GM23338 (cell line): ENCODE data around the gene MYDGF. TPM values are rescaled to one million over a fixed set of nuclear protein-coding genes. Genes with fewer than 3 reads are reported as not detected.

Experiments used
- ATAC-seq: fragments of 200-7000 bp; cut with Tn5 transposase; 3 replicates; pipeline ENCODE4 v1.9.1; 2020
- DNase-seq: peaks from one replicate; pipeline ENCODE4 v3.0.0-alpha.2; 2015; ENCODE audit warnings: low spot score
- H2AFZ ChIP-seq: fragments of 200-600 bp; sonication (generic); 2 replicates; pipeline ENCODE4 v1.8.0; 2016; ENCODE audit warnings: antibody characterized with exemption, mild to moderate bottlenecking, moderate library complexity
- H3F3A ChIP-seq: fragments of 200-600 bp; sonication (generic); replicated peaks from 2 replicates; pipeline ENCODE4 v1.8.0; 2017; ENCODE audit warnings: antibody characterized with exemption, mixed run types, low read depth
- H3K27ac ChIP-seq: fragments of 200-600 bp; sonication (generic); 2 replicates; pipeline ENCODE4 v1.6.1; 2016; ENCODE audit warnings: low read depth
- H3K27me3 ChIP-seq: fragments of 200-600 bp; sonication (generic); 2 replicates; pipeline ENCODE4 v1.8.0; 2016; ENCODE audit warnings: mild to moderate bottlenecking, mixed run types, moderate library complexity; ENCODE audit not compliant: insufficient read depth
- H3K36me3 ChIP-seq: fragments of 200-600 bp; sonication (generic); 2 replicates; pipeline ENCODE4 v1.8.0; 2016; ENCODE audit warnings: mild to moderate bottlenecking; ENCODE audit not compliant: insufficient read depth
- H3K4me1 ChIP-seq: fragments of 200-600 bp; sonication (generic); 2 replicates; pipeline ENCODE4 v1.8.0; 2016; ENCODE audit warnings: mild to moderate bottlenecking, moderate library complexity; ENCODE audit not compliant: insufficient read depth
- H3K4me2 ChIP-seq: fragments of 200-600 bp; sonication (generic); 2 replicates; pipeline ENCODE4 v1.7.1; 2017; ENCODE audit warnings: mixed run types
- H3K4me3 ChIP-seq: fragments of 200-600 bp; sonication (generic); 2 replicates; pipeline ENCODE4 v1.6.1; 2016; ENCODE audit warnings: mixed run types
- H3K79me2 ChIP-seq: fragments of 200-600 bp; sonication (generic); replicated peaks from 2 replicates; pipeline ENCODE4 v1.8.0; 2017; ENCODE audit warnings: mild to moderate bottlenecking; ENCODE audit not compliant: insufficient read depth
- H3K9me2 ChIP-seq: fragments of 200-600 bp; sonication (generic); 2 replicates; pipeline ENCODE4 v1.8.0; 2017; ENCODE audit not compliant: insufficient read depth
- H4K20me1 ChIP-seq: fragments of 200-600 bp; sonication (generic); replicated peaks from 2 replicates; pipeline ENCODE4 v1.8.0; 2017; ENCODE audit warnings: mild to moderate bottlenecking; ENCODE audit not compliant: insufficient read depth
- H3K27ac Mint-ChIP-seq: 2 replicates; pipeline ENCODE4 v1.8.0; 2020; ENCODE audit warnings: inconsistent platforms, mild to moderate bottlenecking, moderate library complexity, mixed read lengths
- H3K27me3 Mint-ChIP-seq: 3 replicates; pipeline ENCODE4 v1.8.0; 2022; ENCODE audit warnings: low read depth, mild to moderate bottlenecking, moderate library complexity, mixed read lengths, inconsistent platforms; ENCODE audit not compliant: insufficient read depth, poor library complexity
- H3K36me3 Mint-ChIP-seq: 3 replicates; pipeline ENCODE4 v1.8.0; 2021; ENCODE audit warnings: low read depth, mild to moderate bottlenecking, inconsistent platforms, moderate library complexity, mixed read lengths
- H3K4me1 Mint-ChIP-seq: 3 replicates; pipeline ENCODE4 v1.8.0; 2020; ENCODE audit warnings: mild to moderate bottlenecking, inconsistent platforms, mixed read lengths
- H3K4me3 Mint-ChIP-seq: 3 replicates; pipeline ENCODE4 v1.8.0; 2021; ENCODE audit warnings: moderate library complexity, mild to moderate bottlenecking, inconsistent platforms, mixed read lengths
- H3K9me3 Mint-ChIP-seq: 3 replicates; pipeline ENCODE4 v1.8.0; 2020; ENCODE audit warnings: moderate library complexity, mild to moderate bottlenecking, inconsistent platforms, mixed read lengths
- EZH2 ChIP-seq: fragments of 200-600 bp; sonication (generic); IDR thresholded peaks from one replicate; pipeline ENCODE4 v1.8.0; 2017; ENCODE audit warnings: antibody characterized with exemption, mild to moderate bottlenecking, low read depth; ENCODE audit not compliant: unreplicated experiment
- EZH2phosphoT487 ChIP-seq: fragments of 200-600 bp; sonication (generic); IDR thresholded peaks from one replicate; pipeline ENCODE4 v1.8.1; 2018; ENCODE audit warnings: antibody characterized with exemption; ENCODE audit not compliant: unreplicated experiment
- JUNB ChIP-seq: IDR thresholded peaks from one replicate; pipeline ENCODE4 v1.6.1; 2016; ENCODE audit warnings: antibody characterized with exemption; ENCODE audit not compliant: unreplicated experiment
- NANOG ChIP-seq: IDR thresholded peaks from 2 replicates; pipeline ENCODE4 v1.6.1; 2016; ENCODE audit warnings: antibody characterized with exemption, borderline replicate concordance
- ZNF114 ChIP-seq: fragments of 250-450 bp; sonication (Bioruptor Pico); IDR thresholded peaks from 2 replicates; pipeline ENCODE4 v1.5.0; 2020; ENCODE audit warnings: mild to moderate bottlenecking, moderate library complexity
- polyA plus RNA-seq: library from polyadenylated mRNA; unstranded; fragments of >200 nt; fragmentation: Nextera tagmentation; extraction: Ambion mirVana; gene quantifications from 2 replicates; pipeline ENCODE4 v1.2.1, GENCODE V29; 2016
- total RNA-seq: library from RNA; depleted of rRNA; stranded (reverse); fragments of >200 nt; shearing (Covaris generic); gene quantifications from 2 replicates; pipeline ENCODE4 v1.2.3, GENCODE V29; 2014
- TF ChIP-seq, protein P1 (sequence below): IDR thresholded peaks from 2 replicates; pipeline ENCODE4 v1.6.1; 2016; ENCODE audit warnings: antibody characterized with exemption
- TF ChIP-seq, protein P2 (sequence below): fragments of 250-450 bp; sonication (Bioruptor Pico); IDR thresholded peaks from 2 replicates; pipeline ENCODE4 v1.5.0; 2020; ENCODE audit warnings: mild to moderate bottlenecking, moderate library complexity
- TF ChIP-seq, protein P3 (sequence below): IDR thresholded peaks from one replicate; pipeline ENCODE4 v1.6.1; 2018; ENCODE audit warnings: antibody characterized with exemption; ENCODE audit not compliant: unreplicated experiment

Gene MYDGF
- total and polyA plus RNA-seq, 2 experiments from 2014 or later: 42.3 to 99.5 TPM

DNA sequence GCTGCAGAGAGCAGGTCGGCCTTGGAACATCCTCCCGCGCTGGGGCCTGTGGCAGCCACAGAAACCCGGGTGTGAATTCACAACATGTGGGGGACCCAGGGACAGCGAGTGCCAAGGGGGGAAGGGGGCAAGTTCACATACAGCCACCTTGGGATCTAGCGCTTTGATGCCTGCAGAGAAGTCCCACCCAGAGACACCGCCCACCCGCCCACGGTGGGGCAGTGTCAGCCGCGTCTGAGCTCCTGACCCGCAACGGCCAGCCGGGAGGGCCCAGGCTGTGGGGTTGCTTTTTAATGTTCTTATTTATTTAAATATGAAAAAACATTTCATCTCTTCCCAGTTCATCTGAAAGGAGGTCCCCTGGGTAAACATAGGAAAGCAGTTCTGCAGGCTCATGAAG is 12.9 kb downstream of the MYDGF start (continued):
- TF ChIP-seq, protein P1, sequence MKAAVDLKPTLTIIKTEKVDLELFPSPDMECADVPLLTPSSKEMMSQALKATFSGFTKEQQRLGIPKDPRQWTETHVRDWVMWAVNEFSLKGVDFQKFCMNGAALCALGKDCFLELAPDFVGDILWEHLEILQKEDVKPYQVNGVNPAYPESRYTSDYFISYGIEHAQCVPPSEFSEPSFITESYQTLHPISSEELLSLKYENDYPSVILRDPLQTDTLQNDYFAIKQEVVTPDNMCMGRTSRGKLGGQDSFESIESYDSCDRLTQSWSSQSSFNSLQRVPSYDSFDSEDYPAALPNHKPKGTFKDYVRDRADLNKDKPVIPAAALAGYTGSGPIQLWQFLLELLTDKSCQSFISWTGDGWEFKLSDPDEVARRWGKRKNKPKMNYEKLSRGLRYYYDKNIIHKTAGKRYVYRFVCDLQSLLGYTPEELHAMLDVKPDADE: no peak
- TF ChIP-seq ZNF114: no peak
- TF ChIP-seq, protein P2, sequence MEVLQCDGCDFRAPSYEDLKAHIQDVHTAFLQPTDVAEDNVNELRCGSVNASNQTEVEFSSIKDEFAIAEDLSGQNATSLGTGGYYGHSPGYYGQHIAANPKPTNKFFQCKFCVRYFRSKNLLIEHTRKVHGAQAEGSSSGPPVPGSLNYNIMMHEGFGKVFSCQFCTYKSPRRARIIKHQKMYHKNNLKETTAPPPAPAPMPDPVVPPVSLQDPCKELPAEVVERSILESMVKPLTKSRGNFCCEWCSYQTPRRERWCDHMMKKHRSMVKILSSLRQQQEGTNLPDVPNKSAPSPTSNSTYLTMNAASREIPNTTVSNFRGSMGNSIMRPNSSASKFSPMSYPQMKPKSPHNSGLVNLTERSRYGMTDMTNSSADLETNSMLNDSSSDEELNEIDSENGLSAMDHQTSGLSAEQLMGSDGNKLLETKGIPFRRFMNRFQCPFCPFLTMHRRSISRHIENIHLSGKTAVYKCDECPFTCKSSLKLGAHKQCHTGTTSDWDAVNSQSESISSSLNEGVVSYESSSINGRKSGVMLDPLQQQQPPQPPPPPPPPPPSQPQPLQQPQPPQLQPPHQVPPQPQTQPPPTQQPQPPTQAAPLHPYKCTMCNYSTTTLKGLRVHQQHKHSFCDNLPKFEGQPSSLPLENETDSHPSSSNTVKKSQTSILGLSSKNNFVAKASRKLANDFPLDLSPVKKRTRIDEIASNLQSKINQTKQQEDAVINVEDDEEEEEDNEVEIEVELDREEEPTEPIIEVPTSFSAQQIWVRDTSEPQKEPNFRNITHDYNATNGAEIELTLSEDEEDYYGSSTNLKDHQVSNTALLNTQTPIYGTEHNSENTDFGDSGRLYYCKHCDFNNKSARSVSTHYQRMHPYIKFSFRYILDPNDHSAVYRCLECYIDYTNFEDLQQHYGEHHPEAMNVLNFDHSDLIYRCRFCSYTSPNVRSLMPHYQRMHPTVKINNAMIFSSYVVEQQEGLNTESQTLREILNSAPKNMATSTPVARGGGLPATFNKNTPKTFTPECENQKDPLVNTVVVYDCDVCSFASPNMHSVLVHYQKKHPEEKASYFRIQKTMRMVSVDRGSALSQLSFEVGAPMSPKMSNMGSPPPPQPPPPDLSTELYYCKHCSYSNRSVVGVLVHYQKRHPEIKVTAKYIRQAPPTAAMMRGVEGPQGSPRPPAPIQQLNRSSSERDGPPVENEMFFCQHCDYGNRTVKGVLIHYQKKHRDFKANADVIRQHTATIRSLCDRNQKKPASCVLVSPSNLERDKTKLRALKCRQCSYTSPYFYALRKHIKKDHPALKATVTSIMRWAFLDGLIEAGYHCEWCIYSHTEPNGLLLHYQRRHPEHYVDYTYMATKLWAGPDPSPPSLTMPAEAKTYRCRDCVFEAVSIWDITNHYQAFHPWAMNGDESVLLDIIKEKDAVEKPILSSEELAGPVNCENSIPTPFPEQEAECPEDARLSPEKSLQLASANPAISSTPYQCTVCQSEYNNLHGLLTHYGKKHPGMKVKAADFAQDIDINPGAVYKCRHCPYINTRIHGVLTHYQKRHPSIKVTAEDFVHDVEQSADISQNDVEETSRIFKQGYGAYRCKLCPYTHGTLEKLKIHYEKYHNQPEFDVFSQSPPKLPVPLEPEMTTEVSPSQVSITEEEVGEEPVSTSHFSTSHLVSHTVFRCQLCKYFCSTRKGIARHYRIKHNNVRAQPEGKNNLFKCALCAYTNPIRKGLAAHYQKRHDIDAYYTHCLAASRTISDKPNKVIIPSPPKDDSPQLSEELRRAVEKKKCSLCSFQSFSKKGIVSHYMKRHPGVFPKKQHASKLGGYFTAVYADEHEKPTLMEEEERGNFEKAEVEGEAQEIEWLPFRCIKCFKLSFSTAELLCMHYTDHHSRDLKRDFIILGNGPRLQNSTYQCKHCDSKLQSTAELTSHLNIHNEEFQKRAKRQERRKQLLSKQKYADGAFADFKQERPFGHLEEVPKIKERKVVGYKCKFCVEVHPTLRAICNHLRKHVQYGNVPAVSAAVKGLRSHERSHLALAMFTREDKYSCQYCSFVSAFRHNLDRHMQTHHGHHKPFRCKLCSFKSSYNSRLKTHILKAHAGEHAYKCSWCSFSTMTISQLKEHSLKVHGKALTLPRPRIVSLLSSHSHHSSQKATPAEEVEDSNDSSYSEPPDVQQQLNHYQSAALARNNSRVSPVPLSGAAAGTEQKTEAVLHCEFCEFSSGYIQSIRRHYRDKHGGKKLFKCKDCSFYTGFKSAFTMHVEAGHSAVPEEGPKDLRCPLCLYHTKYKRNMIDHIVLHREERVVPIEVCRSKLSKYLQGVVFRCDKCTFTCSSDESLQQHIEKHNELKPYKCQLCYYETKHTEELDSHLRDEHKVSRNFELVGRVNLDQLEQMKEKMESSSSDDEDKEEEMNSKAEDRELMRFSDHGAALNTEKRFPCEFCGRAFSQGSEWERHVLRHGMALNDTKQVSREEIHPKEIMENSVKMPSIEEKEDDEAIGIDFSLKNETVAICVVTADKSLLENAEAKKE: no peak

DNA sequence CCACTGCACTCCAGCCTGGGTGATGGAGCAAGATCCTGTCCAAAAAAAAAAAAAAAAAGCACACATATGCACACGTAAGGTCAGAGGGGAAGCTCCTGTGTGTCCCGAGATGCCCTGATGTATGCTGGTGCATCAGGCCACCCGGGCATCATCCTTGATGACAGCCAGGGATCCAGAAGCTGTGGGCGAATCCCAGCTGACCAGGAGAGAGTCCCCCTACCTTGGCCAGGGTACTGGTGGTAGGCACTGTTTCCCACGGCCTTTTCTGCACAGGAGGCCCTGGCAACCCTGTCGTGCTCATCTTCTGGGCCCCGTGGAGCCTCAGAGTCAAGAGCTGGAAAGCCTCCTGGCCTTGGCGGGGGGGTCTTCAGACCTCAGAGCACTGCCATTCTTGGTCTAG is 14.0 kb downstream of the MYDGF start:
- H3K4me1 Mint-ChIP-seq: peaks cover 4% of the 10 kb centered on the region; the same call in 1 of the 3 replicates

More for the DNA sequence above, 14.0 kb downstream of the MYDGF start:
- Mint-ChIP-seq H3K4me3 (no peak overlapping the region), H3K27me3 (peaks cover 4% of the 10 kb centered on the region), H3K9me3 (no peaks in the 10 kb centered on the region), H3K36me3 (peaks cover 20% of the 10 kb centered on the region), H3K27ac (no peak overlapping the region)
- Histone ChIP-seq H3K79me2 (no peaks in the 10 kb centered on the region), H4K20me1 (no peaks in the 10 kb centered on the region; the same call in 1 of the 2 replicates), H3K9me2 (no peaks in the 10 kb centered on the region), H3K27ac (no peak overlapping the region), H3K27me3 (no peaks in the 10 kb centered on the region), H3F3A (0 out of 2 replicates have a peak, but pooled peaks cover 8% of the 10 kb centered on the region), H3K4me3 (no peak overlapping the region), H3K36me3 (peaks cover 5% of the 10 kb centered on the region; the same call in 1 of the 2 replicates), H3K4me1 (no peaks in the 10 kb centered on the region), H2AFZ (no peak overlapping the region), H3K4me2 (no peak overlapping the region)
- DNase-seq (no peak), ATAC-seq (no peak)
- TF ChIP-seq, protein P3, sequence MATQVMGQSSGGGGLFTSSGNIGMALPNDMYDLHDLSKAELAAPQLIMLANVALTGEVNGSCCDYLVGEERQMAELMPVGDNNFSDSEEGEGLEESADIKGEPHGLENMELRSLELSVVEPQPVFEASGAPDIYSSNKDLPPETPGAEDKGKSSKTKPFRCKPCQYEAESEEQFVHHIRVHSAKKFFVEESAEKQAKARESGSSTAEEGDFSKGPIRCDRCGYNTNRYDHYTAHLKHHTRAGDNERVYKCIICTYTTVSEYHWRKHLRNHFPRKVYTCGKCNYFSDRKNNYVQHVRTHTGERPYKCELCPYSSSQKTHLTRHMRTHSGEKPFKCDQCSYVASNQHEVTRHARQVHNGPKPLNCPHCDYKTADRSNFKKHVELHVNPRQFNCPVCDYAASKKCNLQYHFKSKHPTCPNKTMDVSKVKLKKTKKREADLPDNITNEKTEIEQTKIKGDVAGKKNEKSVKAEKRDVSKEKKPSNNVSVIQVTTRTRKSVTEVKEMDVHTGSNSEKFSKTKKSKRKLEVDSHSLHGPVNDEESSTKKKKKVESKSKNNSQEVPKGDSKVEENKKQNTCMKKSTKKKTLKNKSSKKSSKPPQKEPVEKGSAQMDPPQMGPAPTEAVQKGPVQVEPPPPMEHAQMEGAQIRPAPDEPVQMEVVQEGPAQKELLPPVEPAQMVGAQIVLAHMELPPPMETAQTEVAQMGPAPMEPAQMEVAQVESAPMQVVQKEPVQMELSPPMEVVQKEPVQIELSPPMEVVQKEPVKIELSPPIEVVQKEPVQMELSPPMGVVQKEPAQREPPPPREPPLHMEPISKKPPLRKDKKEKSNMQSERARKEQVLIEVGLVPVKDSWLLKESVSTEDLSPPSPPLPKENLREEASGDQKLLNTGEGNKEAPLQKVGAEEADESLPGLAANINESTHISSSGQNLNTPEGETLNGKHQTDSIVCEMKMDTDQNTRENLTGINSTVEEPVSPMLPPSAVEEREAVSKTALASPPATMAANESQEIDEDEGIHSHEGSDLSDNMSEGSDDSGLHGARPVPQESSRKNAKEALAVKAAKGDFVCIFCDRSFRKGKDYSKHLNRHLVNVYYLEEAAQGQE: no peak
- TF ChIP-seq JUNB (no peak), EZH2 (no peak), NANOG (no peak), EZH2phosphoT487 (no peak)
